MM.1S (cell line): ENCODE results near the gene SGMS1.

Experiments
- EZH2phosphoT487 ChIP-seq: fragments of 300-600 bp; sonication (generic); IDR thresholded peaks from 2 replicates; pipeline ENCODE4 v1.6.1; 2018; ENCODE audit warnings: antibody characterized with exemption, low read length
- TF ChIP-seq, protein P1 (sequence below): fragments of 300-600 bp; sonication (generic); IDR thresholded peaks from 2 replicates; pipeline ENCODE4 v1.5.1; 2016; ENCODE audit warnings: antibody characterized with exemption, low read length, mixed read lengths

GRCh38 chr10:50400694-50401093 lies 223.1 kb downstream of the SGMS1 start:
- TF ChIP-seq, protein P1, sequence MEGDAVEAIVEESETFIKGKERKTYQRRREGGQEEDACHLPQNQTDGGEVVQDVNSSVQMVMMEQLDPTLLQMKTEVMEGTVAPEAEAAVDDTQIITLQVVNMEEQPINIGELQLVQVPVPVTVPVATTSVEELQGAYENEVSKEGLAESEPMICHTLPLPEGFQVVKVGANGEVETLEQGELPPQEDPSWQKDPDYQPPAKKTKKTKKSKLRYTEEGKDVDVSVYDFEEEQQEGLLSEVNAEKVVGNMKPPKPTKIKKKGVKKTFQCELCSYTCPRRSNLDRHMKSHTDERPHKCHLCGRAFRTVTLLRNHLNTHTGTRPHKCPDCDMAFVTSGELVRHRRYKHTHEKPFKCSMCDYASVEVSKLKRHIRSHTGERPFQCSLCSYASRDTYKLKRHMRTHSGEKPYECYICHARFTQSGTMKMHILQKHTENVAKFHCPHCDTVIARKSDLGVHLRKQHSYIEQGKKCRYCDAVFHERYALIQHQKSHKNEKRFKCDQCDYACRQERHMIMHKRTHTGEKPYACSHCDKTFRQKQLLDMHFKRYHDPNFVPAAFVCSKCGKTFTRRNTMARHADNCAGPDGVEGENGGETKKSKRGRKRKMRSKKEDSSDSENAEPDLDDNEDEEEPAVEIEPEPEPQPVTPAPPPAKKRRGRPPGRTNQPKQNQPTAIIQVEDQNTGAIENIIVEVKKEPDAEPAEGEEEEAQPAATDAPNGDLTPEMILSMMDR: no peak
- no peak for TF ChIP-seq EZH2phosphoT487
